Retinal pigment epithelial cell (primary cell): ENCODE data around the gene HMGCR.
"Not testable (repeated sequence)": the region's sequence is repeated elsewhere in the genome, so short reads cannot be mapped to it uniquely, and the experiment has no call there.

ENCODE experiments used
- DNase-seq: peaks from one replicate; pipeline ENCODE4 v3.0.0-alpha.2; 2010; ENCODE audit warnings: low read depth
- H3K4me3 ChIP-seq: 2 replicates; pipeline ENCODE4 v1.5.1; 2011; ENCODE audit warnings: mild to moderate bottlenecking, low read length, control low read depth, moderate library complexity
- TF ChIP-seq, protein P1 (sequence below): conservative IDR thresholded peaks from 2 replicates; pipeline ENCODE4 v1.5.1; 2011; ENCODE audit warnings: low read depth, low read length, control low read depth, inconsistent platforms

Gene HMGCR

DNA sequence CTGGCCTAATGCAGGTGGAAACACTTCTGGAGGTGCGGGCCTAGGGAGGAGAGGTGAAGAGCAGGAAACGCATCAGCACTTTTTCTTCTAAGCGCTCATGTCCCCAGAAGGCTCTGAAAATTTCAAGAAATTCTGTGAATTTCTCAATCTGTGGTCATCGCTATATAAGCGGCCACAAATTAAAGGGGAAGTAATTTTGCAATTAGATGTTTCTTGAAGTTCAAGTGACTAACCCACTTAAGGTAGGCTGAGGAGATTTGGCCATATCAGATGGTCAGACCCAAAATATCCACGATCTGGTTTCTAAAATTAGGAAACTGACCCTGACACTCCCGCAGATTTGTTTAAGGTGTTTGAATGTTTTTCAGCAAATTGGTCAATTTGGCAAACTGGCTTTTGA, 16.6 kb upstream of the HMGCR start:
- no peak for DNase-seq
- H3K4me3 ChIP-seq: no peak overlapping the region
- TF ChIP-seq, protein P1, sequence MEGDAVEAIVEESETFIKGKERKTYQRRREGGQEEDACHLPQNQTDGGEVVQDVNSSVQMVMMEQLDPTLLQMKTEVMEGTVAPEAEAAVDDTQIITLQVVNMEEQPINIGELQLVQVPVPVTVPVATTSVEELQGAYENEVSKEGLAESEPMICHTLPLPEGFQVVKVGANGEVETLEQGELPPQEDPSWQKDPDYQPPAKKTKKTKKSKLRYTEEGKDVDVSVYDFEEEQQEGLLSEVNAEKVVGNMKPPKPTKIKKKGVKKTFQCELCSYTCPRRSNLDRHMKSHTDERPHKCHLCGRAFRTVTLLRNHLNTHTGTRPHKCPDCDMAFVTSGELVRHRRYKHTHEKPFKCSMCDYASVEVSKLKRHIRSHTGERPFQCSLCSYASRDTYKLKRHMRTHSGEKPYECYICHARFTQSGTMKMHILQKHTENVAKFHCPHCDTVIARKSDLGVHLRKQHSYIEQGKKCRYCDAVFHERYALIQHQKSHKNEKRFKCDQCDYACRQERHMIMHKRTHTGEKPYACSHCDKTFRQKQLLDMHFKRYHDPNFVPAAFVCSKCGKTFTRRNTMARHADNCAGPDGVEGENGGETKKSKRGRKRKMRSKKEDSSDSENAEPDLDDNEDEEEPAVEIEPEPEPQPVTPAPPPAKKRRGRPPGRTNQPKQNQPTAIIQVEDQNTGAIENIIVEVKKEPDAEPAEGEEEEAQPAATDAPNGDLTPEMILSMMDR: no peak

DNA sequence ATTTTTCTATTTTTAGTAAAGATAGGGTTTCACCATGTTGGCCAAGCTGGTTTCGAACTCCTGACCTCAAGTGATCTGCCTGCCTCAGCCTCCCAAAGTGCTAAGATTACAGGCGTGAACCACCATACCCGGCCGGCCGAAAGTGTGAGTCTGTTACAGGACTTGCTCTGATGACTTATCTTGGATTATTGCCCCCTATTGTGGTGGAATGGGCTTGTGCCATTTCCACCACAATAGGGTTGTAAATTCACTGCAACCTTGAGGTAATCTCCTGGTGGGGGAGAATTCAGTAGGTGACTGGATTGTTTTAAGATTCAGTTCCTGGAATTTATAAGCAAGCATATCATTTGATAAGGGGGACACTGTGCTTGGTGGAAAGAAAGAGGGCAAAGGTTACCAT, 15.0 kb upstream of the HMGCR start:
- TF ChIP-seq, protein P1: no peak
- DNase-seq: no peak
- H3K4me3 ChIP-seq: no peak overlapping the region

DNA sequence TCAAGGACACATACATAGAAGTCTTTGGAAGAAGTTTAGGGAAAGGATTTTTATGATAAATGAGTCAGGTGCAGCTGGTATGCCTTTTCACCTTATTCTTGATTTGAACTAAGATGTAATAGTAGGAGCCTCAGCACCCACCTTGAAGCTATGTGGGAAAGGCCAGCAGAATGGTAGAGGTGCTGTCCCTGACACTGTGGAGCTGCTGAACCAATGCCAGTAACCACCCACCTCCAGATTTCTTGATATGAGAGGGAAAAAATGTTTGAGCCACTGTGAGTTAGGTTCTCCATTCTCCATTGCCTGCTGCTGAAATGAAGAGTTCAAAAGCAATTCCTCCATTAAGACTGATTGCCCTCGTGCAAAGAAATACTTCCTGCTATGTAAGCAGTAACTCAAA, 12.2 kb upstream of the HMGCR start:
- TF ChIP-seq, protein P1: no peak
- DNase-seq: no peak
- no peak overlapping the region for H3K4me3 ChIP-seq

DNA sequence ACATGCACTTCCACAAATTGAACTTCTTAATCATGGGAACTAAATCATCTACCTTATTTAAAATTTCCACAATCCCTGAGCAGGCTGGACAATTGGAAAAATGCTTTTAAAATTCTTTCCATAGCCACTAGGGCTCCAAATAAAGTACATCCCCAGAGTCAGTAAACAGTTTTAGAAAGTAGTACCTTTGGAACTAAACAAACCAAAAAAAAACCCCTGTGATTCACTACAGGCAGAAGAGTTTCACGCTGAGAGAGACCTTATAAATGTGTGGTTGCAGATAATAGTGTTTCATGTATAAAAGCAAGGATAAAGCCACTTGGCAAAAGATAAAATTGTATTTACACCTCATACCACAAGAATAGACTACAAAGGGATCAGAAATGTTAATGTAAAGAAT, 11.8 kb upstream of the HMGCR start:
- TF ChIP-seq, protein P1: no peak

DNA sequence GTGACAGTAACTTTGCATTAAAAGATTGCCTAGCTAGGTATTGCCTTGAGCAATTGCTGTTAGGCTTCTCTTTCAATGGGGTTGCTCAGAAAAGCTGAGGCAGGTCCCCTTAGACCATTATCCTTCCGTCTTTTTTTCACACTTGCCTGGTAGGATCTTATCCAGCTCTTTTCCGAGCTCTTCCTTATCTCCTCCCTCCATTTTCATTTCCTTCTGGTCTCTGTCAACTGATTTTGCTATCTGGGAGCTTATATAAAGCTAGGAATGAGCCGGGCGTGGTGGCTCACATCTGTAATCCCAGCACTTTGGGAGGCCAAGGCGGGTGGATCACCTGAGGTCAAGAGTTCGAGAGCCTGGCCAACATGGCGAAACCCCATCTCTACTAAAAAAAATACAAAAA, 6.6 kb upstream of the HMGCR start:
- TF ChIP-seq, protein P1: no peak
- H3K4me3 ChIP-seq: no peak overlapping the region
- no peak for DNase-seq

More for the DNA sequence above, 11.8 kb upstream of the HMGCR start:
- DNase-seq: no peak
- no peak overlapping the region for H3K4me3 ChIP-seq

DNA sequence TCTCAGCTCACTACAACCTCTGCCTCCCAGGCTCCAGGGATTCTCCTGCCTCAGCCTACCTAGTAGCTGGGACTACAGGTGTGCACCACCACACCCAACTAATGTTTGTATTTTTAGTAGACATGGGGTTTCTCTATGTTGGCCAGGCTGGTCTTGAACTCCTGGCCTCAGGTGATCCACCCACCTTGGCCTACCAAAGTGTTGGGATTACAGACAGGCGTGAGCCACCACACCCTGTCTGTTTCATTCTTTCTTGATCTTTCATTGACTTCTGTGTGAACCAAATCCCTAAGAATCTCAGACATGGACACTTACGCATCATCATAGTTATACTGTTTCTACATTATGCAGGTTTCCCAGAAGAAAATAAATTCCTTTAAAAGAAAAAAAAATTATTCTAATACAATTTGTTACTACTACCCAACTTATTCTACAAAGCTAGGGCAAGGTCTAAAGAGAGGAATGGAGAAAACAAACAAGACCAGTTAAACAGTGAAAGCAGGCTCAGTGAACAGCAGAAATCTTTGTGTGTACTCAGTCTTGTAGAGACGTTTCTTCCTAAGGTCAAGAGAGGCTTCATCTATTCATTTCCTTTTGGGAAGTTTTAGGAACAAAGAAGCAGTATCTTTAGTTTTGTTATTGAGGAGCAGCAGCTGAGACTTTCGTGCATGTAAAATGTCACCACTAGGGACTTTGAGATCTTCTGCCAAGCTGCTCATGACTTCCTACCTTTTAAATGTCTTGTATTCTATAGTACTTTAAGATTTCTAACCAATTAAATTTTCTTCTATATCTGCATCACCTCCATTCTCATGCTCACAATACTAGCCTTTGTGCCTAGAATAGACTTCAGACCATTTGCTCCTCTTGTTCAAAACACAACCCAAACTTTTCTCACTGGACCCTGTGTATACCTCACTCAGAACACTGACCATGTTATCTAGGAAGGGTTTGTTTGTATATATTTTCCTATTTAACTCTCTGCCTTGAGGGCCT, 5.6 kb upstream of the HMGCR start:
- no peak overlapping the region for H3K4me3 ChIP-seq
- TF ChIP-seq, protein P1: no peak
- DNase-seq: no peak

DNA sequence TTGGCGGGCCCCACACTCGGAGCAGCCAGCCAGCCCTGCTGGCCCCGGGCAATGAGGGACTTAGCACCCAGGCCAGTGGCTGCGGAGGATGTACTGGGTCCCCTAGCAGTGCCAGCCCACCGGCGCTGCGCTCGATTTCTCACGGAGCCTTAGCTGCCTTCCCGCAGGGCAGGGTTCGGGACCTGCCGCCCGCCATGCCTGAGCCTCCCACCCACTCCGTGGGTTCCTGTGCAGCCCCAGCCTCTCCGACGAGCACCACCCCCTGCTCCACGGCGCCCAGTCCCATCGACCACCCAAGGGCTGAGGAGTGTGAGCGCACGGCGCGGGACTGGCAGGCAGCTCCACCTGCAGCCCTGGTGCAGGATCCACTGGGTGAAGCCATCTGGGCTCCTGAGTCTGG, 3.3 kb upstream of the HMGCR start:
- not testable (repeated sequence) for H3K4me3 ChIP-seq, DNase-seq

DNA sequence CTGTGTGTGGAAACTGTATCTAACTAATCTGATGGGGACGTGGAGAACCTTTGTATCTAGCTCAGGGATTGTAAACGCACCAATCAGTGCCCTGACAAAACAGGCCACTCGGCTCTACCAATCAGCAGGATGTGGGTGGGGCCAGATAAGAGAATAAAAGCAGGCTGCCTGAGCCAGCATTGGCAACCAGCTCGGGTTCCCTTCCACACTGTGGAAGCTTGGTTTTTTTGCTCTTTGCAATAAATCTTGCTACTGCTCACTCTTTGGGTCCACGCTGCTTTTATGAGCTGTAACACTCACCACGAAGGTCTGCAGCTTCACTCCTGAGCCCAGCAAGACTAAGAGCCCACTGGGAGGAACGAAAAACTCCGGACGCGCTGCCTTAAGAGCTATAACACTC, 2.6 kb upstream of the HMGCR start:
- DNase-seq, H3K4me3 ChIP-seq: not testable (repeated sequence)
